ENCODE measurements around the gene GBP5.

DNA sequence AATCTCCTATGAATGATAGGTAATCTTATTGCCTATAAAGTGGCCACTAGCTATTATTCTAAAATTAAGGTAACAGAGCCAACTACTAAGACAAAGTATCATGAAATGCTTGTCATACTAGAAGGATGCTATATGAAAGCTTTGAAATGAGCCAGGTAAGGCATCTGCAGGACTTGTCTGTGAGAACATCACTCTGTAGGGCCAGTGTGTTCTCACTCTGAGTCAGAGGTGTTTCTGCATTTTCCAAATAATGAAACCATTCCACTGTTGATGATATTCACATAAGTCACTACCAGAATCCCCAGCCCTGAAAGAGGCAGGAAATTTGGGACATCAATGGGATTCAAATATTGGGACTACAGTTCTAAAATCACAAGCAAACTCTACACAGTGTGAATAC lies 25.8 kb upstream of the GBP5 start:
- TF ChIP-seq, protein P1, sequence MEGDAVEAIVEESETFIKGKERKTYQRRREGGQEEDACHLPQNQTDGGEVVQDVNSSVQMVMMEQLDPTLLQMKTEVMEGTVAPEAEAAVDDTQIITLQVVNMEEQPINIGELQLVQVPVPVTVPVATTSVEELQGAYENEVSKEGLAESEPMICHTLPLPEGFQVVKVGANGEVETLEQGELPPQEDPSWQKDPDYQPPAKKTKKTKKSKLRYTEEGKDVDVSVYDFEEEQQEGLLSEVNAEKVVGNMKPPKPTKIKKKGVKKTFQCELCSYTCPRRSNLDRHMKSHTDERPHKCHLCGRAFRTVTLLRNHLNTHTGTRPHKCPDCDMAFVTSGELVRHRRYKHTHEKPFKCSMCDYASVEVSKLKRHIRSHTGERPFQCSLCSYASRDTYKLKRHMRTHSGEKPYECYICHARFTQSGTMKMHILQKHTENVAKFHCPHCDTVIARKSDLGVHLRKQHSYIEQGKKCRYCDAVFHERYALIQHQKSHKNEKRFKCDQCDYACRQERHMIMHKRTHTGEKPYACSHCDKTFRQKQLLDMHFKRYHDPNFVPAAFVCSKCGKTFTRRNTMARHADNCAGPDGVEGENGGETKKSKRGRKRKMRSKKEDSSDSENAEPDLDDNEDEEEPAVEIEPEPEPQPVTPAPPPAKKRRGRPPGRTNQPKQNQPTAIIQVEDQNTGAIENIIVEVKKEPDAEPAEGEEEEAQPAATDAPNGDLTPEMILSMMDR (IDR thresholded peaks at IDR 0.05), result no peak
- no peak for TF ChIP-seq POLR2A (IDR thresholded peaks at IDR 0.05)
